Measurements from ENCODE around the gene R3HDM2.
"Not testable (repeated sequence)": the region's sequence is repeated elsewhere in the genome, so short reads cannot be mapped to it uniquely, and the experiment has no call there.

The R3HDM2 gene

DNA sequence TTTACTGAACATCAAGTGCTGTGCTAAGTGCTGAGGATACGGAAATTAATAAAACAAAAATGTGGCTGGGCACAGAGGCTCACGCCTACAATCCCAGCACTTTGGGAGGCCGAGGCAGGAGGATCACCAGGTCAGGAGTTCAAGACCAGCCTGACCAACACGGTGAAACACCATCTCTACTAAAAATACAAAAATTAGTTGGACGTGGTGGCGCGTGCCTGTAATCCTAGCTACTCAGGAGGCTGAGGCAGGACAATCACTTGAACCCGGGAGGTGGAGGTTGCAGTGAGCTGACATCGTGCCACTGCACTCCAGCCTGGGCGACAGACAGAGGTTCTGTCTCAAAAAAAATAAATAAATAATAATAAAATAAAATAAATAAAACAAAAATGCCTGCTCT is 3.9 kb downstream of the R3HDM2 start:
- DNase-seq (ENCODE audit: low spot score) = not testable (repeated sequence)

DNA sequence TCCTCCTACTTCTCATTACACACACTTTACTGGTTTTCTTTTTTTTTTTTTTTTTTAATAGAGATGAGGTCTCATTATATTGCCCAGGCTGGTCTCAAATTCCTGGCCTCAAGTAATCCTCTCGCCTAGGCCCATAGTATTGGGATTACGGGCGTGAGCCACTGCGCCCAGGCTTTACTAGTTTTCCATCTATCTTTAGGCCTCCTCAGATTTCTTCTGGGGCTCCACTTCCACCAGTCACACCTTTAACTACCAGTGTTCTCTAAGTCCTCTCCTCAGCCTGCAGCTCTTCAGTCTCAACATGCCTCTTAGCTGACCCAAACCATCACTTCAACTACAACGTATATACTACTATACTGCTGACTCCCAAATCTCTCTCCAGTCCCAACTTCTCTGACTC is 10.4 kb downstream of the R3HDM2 start:
- DNase-seq (ENCODE audit: low spot score) = no peak

DNA sequence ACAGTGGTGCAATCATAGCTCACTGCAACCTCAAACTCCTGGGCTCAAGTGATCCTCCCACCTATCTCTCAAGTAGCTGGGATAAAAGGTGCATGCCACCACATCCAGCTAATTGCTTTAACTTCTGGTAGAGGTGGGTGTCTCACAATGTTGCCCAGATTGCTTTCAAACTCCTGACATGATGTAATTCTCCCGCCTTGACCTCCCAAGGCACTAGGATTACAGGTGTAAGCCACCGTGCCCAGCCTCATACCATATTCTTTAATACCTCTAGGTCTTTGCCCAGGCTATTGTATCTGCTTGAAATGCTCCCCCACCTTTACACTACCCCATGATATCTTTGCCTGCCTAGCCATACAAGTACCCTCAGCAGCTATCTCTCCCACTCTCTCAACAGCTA is 11.3 kb downstream of the R3HDM2 start:
- DNase-seq (ENCODE audit: low spot score) = no peak

DNA sequence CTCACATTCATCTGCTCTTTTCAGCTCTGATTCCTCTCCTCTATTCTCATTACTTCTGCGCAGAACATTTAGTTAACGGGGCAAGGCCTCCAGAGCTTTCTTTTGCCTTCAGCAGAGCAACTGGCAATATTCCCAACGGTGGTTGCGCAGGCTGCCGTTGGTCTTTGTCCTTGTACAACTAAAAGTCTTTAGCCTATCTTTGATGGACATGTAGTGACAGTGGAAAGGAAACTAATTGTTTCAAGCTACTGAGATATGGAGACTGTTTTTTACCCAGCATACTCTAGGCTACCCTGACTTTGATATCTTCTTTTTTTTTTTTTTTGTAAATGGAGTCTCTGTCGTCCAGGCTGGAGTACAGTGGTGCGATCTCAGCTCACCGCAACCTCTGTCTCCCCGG is 12.6 kb downstream of the R3HDM2 start:
- DNase-seq (ENCODE audit: low spot score) = no peak

DNA sequence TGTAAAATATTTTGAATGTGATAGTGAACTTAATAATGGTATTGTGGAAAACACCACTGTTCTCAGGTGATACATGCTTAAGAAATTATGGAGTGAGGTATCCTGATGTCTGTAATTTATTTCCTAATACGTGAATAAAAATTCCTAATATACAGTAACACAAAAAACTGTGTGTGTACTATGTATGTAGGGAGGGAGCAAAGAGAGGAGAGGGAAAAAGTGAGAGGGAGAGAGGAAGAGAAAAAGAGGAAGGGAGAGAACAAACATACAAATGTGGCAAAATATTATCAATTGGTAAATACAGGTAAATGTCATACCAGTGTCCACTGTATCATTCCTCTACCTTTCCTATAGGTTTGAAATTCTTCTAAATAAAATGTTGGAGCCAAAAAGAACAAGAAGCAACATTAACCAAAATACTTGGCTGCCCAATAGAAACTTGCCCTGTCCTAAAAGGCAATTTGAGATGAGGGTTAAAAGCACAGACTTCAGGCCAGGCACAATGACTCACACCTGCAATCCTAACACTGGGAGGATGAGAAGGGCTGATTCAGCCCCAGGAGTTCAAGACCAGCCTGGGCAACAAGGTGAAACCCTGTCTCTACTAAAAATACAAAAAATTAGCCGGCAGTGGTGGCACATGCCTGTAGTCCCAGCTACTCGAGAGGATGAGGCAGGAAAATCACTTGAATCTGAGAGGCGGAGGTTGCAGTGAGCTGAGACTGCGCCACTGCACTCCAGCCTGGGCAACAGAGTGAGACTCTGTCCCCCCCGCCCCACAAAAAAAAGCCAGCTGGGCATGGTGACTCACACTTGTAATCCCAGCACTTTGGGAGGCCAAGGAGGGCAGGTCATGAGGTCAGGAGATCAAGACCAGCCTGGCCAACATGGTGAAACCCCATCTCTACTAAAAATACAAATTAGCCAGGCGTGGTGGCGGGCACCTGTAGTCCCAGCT is 14.5 kb downstream of the R3HDM2 start:
- DNase-seq (ENCODE audit: low spot score) = no peak

DNA sequence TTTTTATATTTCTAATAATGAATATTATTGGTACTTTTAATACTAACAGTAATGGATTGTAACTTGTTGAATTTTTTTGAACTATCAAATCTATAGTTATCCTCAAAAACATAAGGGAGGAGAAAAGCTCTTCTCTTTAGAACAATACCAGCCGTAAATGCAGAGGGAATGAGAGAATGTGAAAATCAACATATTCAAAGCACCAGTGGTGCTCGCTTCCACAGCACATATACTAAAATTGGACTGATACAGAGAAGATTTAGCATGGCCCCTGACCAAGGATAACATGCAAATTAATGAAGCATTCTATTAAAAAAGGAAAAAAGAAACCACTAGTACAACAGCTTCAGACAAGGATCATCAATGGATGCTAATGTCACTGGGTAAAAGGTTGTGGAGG is 15.8 kb downstream of the R3HDM2 start:
- no peak for DNase-seq (ENCODE audit: low spot score)

DNA sequence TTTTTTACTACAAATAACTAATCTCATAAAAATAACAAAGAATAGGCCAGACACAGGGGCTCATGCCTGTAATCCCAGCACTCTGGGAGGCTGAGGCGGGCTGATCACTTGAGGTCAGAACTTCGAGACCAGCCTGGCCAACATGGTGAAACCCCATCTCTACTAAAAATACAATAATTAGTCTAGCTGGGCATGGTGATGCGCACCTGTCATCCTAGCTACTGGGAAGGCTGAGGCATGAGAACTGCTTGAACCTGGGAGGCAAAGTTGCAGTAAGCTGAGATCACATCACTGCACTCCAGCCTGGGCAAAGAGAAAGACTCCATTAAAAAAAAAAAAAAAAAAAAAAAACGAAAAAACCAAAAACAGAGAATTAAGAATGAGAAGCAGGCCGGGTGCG is 16.7 kb downstream of the R3HDM2 start:
- DNase-seq (ENCODE audit: low spot score) = not testable (repeated sequence)

DNA sequence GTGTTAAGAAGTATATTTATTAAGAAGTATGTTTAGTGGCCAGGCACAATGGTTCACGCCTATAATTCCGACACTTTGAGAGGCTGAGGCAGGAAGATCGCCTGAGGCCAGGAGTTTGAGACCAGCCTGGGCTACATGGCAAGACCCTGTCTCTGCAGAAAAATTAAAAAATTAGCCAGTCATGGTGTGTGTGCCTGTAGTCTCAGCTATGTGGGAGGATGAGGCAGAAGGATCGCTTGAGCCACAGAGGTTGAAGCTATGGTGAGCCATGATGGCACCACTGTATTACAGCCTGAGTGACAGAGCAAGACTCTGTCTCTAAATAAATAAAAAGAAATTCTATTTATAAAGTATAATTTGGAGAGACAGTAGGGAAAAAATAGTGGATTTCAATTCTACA is 20.3 kb downstream of the R3HDM2 start:
- DNase-seq (ENCODE audit: low spot score) = no peak

DNA sequence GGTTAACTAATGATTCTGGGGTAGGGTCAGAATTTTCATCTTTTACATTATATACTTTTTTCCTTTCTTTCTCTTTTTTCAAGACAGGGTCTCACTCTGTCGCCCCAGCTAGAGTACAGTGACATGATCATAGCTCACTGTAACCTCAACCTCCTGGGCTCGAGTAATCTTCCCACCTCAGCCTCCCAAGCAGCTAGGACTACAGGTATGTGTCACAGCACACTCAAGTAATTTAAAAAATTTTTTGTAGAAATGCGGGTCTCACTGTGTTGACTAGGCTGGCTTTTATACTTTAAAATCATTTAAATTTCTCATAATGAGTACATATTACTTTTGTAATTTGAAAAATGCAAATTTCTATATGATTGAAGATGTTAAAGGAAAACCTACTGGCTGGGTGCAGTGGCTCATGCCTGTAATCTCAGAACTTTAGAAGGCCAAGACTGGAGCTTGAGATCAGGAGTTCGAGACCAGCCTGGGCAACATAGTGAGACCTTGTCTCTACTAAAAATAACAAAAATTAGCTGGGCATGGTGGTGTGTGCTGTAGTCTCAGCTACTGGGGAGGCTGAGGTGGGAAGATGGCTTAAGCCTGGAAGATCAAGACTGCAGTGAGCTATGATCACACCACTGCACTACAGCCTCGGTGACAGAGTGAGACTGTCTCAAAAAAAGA is 25.7 kb downstream of the R3HDM2 start:
- DNase-seq (ENCODE audit: low spot score) = no peak

DNA sequence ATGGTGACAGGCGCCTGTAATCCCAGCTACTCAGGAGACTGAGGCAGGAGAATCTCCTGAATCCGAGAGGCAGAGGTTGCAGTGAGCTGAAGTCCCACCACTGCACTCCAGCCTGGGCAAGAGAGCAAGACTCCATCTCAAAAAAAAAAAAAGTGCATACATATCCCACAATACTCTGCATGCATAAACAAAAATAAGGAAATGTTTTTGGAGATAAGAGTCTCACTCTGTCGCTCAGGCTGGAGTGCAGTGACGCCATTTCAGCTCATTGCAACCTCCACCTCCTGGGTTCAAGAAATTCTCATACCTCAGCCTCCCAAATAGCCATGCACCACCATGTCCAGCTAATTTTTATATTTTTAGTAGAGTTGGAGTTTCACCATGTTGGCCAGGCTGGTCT is 28.7 kb downstream of the R3HDM2 start:
- DNase-seq (ENCODE audit: low spot score) = not testable (repeated sequence)

DNA sequence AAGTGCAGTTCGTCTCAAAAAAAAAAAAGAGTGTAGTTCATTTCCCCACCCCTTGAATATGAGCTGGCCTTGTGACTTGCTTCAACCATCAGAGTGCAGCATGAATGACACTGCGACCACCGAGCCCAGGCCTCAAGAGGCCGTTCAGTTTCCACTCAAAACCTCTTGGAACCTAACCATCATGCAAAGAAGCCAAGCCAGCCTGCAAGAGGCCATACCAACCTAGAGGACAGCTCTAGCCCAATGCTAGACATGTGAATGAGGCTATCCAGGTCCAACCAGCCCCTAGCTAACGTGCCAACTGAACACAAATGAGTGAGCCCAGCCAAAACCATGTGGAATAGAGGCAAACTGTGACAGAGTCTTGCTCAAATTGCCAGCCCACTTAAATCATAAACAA is 29.7 kb downstream of the R3HDM2 start:
- DNase-seq (ENCODE audit: low spot score) = no peak

DNA sequence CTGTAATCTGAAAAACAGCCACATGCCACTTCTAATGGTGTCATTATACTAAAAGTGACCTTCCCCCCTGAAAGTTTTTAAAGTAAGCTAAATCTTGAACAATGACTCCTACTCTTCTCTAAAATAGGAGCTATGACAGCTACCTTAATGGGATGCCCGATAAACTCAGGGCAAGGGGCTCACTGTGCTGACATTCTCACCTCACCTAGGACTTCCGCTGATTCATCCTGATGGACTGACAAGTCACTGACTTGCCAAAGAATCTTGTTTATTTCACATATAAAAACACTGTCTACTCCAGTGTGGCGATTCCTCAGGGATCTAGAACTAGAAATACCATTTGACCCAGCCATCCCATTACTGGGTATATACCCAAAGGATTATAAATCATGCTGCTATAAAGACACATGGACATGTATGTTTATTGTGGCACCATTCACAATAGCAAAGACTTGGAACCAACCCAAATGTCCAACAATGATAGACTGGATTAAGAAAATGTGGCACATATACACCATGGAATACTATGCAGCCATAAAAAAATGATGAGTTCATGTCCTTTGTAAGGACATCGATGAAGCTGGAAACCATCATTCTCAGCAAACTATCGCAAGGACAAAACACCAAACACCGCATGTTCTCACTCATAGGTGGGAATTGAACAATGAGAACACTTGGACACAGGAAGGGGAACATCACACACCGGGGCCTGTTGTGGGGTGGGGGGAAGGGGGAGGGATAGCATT is 31.0 kb downstream of the R3HDM2 start:
- not testable (repeated sequence) for DNase-seq (ENCODE audit: low spot score)

DNA sequence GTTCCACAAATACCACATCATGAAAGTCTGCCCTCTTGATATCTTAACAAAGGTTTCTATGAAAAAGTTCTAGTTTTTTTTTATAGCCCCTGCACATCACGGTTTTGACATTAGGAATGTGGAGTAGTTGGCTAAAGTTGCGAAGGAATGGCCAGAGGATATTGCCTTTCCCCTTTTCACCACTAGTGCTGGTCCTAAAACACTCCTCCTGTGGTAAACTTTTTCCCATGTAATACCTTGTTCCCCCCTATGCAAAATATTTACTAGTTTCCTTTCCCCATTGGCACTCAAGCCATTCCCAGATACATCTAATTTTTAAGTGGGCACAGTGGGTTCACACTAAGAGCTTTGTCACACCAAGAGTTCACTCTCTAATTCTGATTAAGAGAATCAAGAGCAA is 33.4 kb downstream of the R3HDM2 start:
- DNase-seq (ENCODE audit: low spot score) = no peak

DNA sequence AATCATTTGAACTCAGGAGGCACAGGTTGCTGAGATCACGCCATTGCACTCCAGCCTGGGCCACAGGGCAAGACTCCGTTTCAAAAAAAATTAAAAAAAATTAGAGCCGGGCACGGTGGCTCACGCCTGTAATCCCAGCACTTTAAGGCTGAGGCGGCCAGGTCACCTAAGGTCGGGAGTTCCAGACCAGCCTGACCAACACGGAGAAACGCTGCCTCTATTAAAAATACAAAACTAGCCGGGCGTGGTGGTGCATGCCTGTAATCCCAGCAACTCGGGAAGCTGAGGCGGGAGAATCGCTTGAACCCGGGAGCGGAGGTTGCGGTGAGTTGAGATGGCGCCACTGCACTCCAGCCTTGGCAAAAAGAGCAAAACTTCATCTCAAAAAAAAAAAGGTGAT is 35.7 kb downstream of the R3HDM2 start:
- DNase-seq (ENCODE audit: low spot score) = no peak

DNA sequence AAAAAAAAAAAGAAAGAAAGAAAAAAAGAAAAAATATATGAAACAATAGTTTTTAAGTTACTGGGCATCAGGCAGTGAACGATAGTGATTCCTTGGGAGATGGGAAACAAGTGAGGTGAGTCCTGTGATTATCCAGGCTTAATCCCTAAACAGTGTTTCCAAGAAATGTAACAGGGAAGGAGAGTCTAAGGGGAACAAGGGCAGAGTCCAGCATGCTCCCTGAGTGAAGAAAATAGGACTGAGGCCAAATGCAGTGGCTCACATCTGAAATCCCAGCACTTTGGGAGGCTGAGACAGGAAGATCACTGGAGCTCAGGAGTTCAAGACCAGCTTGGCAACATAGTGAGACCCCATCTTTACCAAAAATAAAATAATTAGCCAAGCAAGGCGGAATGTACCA is 40.7 kb downstream of the R3HDM2 start:
- DNase-seq (ENCODE audit: low spot score) = no peak

DNA sequence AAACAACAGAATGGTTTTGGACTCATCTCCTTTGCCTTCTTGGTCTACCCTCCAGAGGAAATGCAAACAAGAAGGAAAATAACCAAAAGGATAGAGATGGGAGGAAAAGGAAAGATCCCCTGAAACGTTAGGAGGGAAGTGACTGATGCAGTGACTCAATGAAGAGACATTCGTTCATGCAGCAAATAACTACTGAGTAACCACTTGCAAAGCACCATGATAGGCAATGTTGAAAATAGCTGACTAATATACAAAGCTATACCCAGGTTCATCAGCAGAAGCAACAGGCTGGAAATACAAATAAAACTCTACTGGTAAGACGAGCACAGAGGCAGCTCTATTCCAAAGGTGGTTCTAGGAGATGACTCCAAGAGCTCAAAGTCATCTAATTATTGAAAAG is 41.8 kb downstream of the R3HDM2 start:
- no peak for DNase-seq (ENCODE audit: low spot score)

DNA sequence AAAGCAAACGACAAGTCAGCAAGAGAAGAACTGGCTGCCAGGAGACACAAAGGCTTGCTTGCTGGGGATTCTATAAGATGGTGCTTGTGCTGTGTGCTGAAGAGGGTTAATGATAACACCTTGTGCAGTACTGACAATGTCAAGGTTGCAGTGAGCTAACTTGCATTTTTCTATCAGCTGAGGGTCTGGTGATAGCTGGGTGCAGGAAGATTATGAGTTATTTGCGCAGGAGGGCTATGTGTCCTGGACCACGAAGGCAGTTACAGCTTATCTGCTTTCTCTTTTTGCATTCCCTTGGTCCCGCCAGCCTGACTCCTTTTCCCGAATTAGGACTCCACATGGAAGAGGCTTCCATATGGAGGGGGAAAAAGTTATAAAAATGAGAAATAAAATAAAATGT is 42.4 kb downstream of the R3HDM2 start:
- DNase-seq (ENCODE audit: low spot score) = no peak

DNA sequence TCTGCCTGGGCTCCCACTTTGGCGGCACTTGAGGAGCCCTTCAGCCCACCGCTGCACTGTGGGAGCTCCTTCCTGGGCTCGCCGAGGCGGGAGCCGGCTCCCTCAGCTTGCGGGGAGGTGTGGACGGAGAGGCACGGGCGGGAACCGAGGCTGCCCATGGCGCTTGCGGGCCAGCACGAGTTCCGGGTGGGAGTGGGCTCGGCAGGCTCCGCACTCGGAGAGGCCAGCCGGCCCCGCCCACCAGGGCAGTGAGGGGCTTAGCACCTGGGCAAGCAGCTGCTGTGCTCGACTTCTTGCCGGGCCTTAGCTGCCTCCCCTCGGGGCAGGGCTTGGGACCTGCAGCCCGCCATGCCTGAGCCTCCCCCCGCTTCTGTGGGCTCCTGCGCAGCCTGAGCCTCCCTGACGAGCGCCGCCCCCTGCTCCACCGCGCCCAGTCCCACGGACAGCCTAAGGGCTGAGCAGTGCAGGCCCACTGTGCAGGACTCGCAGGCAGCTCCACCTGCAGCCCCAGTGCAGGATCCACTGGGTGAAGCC is 44.6 kb downstream of the R3HDM2 start:
- DNase-seq (ENCODE audit: low spot score) = no peak

DNA sequence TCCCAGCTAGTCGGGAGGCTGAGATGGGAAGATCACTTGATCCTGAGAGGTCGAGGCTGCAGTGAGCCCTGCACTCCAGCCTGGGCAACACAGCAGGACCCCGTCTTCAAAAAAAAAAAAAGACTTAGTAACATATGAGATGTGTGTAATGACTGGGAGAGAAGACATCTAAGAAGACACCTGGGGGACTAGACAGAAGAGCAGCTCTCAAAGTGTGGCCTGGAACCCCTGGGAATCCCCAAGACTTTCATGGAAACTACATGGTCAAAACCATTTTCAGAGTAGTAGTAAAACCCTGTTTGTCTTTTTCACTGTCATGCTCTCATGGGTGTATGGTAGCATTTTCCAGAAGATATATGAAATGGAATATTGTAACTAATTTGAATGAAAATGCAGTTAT is 45.3 kb downstream of the R3HDM2 start:
- DNase-seq (ENCODE audit: low spot score) = no peak

DNA sequence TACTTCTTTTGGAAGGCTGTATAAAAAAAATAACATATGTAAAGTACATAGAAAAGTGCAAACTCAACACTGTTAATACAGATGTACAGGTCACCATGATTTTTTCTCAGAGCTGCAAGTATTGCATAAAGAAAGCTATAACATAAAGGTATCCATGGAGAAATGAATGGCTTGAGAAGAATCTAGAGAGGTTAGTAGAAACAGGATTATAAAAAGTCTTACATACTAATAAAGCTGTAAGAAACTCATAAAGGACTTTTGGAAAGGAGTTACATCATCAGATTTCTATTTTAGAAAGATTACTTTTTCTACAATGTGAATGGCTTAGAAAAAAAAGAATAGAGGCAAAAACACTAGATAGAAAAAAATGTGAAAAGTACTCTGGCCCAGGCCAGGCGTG is 46.4 kb downstream of the R3HDM2 start:
- no peak for DNase-seq (ENCODE audit: low spot score)

DNA sequence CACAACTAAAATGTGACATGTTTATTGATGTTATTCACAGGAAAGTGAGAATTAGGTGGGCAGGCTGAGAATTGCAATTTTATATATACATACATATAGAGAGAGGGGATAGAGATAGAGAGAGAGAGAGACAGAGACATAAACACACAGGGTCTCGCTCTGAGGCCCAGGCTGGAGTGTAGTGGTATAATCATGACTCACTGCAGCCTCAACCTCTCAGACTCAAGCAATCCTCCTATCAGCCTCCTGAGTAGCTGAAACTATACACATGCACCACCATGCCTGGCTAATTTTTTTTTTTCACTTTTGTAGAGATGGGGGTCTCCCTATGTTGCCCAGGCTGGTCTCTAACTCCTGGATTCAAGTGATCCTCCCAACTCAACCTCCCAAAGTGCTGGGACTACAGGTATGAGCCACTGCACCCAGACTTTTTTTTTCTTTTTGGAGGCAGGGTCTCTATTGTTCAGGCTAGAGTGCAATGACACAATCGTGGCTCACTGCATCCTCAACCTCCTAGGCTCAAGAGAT is 49.1 kb downstream of the R3HDM2 start:
- no peak for DNase-seq (ENCODE audit: low spot score)

DNA sequence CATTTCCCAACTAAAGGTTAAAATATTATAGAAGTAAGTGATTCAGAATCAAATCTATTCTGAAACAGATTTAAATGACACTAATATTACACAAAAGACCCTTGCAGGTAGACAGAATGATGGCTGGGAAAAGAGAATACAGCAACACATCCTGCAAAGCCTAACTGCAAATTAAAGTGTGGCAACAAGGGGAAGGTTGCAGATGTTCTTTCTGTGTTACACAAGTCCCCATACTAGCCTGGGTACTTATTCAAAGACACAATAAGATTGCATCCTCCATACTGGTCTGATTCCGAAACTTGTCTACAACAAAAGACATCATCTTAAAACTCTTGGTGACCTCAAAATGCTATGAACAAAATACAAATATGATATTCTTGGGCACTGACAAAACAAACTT is 50.5 kb downstream of the R3HDM2 start:
- DNase-seq (ENCODE audit: low spot score) = no peak
